ENCODE results near the gene NFIC.

The NFIC gene

DNA sequence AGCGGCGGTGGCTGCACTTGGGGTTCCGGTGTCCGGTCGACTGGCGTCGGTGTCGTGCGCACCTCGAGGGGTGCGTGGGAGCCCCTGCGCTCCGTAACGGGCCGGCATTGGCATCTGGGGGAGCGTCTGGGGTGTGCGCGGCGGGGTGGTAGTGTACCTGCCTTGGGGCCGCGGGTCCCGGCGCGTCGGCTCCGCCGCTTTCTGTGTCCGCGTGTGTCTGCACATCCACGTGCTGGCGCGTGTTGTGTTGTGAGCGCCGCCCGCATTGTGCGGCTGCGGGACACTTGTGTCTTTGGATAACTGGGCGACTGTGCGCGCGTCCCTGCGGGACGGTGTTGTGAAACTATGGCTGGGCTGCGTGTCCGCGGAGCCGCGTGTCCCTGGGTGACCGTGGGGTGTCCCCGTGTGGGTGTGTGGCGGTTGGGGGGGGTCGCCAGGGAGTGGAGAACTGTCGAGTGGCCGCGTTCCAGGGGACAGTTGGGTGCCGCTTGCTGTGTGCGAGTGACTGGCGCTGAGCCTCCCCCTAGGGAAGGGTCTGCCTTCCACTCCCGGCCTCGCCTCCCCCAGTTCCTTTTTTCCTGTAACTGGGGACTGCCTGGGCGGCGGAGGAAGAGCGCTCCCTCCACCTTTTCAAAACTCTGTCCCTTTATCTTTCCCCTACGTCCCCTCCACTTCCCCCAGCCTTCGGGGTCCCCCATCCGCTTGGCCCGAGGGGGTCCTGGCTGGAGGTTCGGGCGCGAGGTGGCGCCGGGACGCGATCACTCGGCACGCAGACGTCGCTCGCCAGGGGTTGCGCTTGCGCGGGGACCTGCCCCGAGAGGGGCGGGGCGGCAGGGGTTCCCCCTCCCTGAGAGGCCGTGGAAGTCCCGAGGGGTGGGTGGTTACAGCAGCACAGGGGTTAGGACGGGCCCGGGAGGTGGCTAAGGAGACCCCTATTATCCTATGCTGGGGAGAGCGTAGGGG lies 5.7 kb upstream of the NFIC start:
- Histone ChIP-seq H3K36me3 (ENCODE audit: insufficient read depth, low read length) (no peaks in the 10 kb centered on the region), H3K4me1 (ENCODE audit: insufficient read depth, low read length) (no peaks in the 10 kb centered on the region), H3K4me3 (ENCODE audit: low read length) (peak overlapping the region; percentile 23; the same call in 1 of the 2 replicates), H3K9me3 (ENCODE audit: insufficient read depth, low read depth, low read length) (0 out of 2 replicates have a peak, but pooled peaks cover 3% of the 10 kb centered on the region), H3K9ac (ENCODE audit: low read depth, low read length) (no peak overlapping the region), H3K27ac (ENCODE audit: low read depth, low read length) (no peak overlapping the region), H3K27me3 (ENCODE audit: insufficient read depth, low read length) (peaks cover 95% of the 10 kb centered on the region)
- 4% methylated on average over 90 of the region's 90 CpGs for WGBS

DNA sequence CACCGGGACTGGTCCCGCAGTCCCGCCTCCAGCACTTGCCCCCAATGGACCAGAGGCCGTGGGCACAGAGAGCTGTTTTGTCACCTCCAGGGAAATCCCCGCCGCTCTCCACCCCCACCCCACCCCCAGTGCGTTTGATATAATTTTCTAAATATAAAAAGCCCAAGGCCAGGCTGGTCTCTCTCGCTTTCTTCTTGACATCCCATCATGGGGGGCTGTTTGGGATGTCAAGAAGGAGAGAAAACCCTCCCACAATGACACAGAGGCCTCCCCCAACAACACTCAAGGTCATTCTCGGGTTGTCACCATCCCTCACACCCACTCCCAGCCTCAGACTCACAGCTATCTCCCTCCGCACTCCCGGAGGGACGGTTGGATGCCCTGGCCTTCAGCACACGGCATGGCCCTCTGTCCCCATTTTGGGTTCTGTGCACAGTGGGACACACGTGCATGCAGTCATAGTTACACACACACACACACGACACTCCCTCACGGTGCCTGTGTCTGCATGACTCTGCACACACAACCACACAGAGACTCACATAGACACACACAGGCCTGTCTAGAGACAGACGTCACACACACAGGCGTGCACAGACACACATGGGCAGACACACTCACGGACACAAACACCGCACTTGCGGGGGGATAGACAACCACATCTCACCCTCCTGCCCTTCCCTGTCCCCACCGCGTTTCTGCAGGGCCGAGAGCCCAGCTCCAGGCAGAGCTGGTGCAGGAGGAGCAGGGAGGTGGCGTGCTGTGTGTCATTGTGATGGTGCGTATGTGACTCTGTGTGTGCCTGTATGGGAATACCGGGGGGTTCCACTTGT lies 4.8 kb upstream of the NFIC start:
- Histone ChIP-seq H3K9me3 (ENCODE audit: insufficient read depth, low read depth, low read length) (0 out of 2 replicates have a peak, but pooled peaks cover 3% of the 10 kb centered on the region), H3K36me3 (ENCODE audit: insufficient read depth, low read length) (no peaks in the 10 kb centered on the region), H3K27ac (ENCODE audit: low read depth, low read length) (no peak overlapping the region), H3K27me3 (ENCODE audit: insufficient read depth, low read length) (peaks cover 92% of the 10 kb centered on the region), H3K4me1 (ENCODE audit: insufficient read depth, low read length) (no peaks in the 10 kb centered on the region), H3K9ac (ENCODE audit: low read depth, low read length) (no peak overlapping the region), H3K4me3 (ENCODE audit: low read length) (no peak overlapping the region)
- WGBS, result 8% methylated on average over 25 of the region's 27 CpGs

DNA sequence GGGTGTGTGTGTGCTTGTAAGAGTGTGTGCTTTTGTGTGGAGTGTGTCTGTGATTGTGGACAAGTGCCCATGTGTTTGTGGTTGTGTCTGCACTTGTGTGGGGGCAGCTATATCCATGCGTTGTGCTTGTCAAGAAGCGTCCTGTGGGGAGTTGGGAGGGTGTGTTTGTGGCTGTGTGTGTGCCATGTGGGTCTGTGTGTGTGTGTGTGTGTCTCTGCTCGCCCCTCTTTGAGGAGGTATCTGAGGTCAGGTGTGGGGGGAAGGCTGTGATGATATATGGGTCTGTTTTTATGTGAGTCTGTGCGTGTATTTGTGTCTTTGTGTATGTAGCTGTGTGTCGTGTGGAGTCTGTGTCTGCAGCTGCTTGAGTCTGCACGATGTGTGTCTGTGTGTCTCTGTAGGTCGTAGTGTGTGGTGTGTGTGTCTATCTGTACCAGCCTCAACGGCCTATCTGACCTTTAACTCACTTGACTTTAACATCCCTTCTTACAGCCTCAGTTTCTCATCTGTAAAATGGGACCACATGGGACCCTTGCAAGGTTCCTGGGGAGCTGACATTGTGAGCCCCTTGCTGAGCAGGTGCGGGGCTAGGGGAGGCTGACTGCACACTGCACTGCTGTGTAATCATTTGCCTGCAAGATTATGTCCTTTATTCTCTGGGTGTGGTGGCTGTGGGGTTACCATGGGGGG lies 4.0 kb upstream of the NFIC start:
- Histone ChIP-seq H3K9ac (ENCODE audit: low read depth, low read length) (no peak overlapping the region), H3K9me3 (ENCODE audit: insufficient read depth, low read depth, low read length) (no peaks in the 10 kb centered on the region), H3K4me3 (ENCODE audit: low read length) (no peak overlapping the region), H3K27me3 (ENCODE audit: insufficient read depth, low read length) (peaks cover 92% of the 10 kb centered on the region), H3K27ac (ENCODE audit: low read depth, low read length) (no peak overlapping the region), H3K4me1 (ENCODE audit: insufficient read depth, low read length) (no peaks in the 10 kb centered on the region), H3K36me3 (ENCODE audit: insufficient read depth, low read length) (no peaks in the 10 kb centered on the region)
- WGBS, result 25% methylated on average over 9 of the region's 9 CpGs

DNA sequence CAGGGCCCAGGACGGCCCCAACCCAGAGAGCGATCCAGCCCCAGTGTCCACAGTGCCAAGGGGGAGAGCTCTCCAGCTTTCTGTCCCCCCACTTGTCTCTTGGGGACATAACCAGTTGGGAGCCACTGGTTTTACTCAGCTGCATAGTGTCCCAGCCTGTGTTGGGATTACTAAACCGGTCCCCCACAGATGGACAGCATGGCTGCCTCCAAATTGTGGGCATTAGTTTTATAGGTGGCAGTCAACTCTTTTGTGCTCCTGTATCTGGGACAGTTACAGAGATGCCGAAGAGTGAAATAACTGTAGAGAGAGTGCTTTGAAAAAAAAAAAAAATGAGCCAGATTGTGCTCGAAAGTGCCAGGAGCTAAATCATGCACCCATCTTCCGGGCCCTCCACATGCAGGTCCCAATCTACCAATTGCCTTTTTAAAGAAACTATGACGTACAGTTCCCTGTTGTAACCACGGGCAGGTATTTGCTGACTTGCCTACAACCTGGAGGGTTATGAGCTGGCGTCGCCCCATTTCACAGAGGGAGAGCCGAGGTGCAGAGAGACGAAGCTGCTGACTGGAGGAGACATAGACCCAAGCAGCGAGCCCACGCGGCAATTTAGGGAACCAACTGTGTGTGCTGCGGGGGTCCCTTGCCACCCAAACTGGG lies 2.4 kb upstream of the NFIC start:
- Histone ChIP-seq H3K36me3 (ENCODE audit: insufficient read depth, low read length) (no peaks in the 10 kb centered on the region), H3K27ac (ENCODE audit: low read depth, low read length) (no peak overlapping the region)
- WGBS, result 16% methylated on average over 16 of the region's 16 CpGs

DNA sequence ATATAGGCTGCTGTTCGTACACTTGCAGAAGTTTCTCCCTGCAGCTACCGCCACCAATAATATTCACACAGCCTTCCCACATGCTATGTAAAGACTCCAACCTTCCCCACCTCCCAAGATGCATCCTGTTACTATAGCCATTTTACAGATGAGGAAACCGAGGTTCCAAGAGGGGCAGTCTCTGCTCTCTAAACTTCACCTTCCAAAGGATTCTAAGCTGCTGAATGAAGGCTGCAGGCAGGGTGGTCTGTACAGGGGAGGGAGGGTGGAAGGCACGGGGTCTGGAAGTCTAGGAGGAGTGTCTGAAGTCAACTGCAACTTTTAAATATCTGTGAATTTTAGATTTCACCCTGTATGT lies 1.9 kb upstream of the NFIC start:
- no peaks in the 10 kb centered on the region for H3K4me1 ChIP-seq (ENCODE audit: insufficient read depth, low read length)
- H3K27ac ChIP-seq (ENCODE audit: low read depth, low read length), result no peak overlapping the region
- H3K9me3 ChIP-seq (ENCODE audit: insufficient read depth, low read depth, low read length), result no peaks in the 10 kb centered on the region
- WGBS, result 17% methylated on average over 4 of the region's 4 CpGs
- H3K27me3 ChIP-seq (ENCODE audit: insufficient read depth, low read length), result peaks cover 95% of the 10 kb centered on the region
- no peaks in the 10 kb centered on the region for H3K36me3 ChIP-seq (ENCODE audit: insufficient read depth, low read length)
- H3K4me3 ChIP-seq (ENCODE audit: low read length), result no peak overlapping the region
- H3K9ac ChIP-seq (ENCODE audit: low read depth, low read length), result no peak overlapping the region

More for the DNA sequence above, 2.4 kb upstream of the NFIC start:
- no peaks in the 10 kb centered on the region for H3K9me3 ChIP-seq (ENCODE audit: insufficient read depth, low read depth, low read length)
- H3K27me3 ChIP-seq (ENCODE audit: insufficient read depth, low read length), result peaks cover 92% of the 10 kb centered on the region
- no peak overlapping the region for H3K4me3 ChIP-seq (ENCODE audit: low read length)
- no peak overlapping the region for H3K9ac ChIP-seq (ENCODE audit: low read depth, low read length)
- H3K4me1 ChIP-seq (ENCODE audit: insufficient read depth, low read length), result no peaks in the 10 kb centered on the region

DNA sequence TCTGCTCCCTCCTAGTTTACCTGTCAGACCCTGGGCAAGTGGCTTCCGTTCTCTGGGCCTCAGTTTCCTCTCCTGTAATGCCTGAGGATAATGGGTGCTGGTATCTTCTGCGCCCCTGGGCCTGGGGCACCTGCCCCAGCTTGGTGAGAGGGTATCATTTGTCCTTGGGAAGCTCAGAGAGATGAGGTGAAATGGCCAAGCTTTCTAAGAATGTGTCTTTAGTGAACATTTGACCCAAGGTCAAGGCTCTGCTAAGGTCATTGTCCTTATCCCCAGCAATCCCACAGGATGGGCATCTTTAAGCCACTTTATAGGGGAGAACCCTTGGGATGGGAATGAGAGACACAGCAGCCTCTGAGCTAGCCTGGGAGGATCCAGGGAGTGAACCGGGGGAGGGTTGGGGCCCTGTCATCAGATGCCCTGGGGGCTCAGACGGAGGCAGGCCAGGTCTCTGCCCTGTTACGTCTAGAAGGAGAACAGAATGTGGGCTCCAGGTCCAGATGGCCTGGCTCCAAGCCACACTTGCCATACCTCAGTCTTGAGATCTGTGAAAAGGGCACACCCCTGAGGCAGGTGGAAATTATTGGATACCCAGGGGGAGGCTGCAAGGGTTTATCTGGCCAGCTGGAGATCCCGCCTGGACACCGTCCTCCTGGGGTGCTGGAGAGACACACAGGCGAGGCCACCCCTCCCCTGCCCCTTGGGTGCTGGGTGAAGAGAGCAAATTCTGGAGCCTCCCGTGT lies 1.1 kb upstream of the NFIC start:
- 8% methylated on average over 9 of the region's 9 CpGs for WGBS

DNA sequence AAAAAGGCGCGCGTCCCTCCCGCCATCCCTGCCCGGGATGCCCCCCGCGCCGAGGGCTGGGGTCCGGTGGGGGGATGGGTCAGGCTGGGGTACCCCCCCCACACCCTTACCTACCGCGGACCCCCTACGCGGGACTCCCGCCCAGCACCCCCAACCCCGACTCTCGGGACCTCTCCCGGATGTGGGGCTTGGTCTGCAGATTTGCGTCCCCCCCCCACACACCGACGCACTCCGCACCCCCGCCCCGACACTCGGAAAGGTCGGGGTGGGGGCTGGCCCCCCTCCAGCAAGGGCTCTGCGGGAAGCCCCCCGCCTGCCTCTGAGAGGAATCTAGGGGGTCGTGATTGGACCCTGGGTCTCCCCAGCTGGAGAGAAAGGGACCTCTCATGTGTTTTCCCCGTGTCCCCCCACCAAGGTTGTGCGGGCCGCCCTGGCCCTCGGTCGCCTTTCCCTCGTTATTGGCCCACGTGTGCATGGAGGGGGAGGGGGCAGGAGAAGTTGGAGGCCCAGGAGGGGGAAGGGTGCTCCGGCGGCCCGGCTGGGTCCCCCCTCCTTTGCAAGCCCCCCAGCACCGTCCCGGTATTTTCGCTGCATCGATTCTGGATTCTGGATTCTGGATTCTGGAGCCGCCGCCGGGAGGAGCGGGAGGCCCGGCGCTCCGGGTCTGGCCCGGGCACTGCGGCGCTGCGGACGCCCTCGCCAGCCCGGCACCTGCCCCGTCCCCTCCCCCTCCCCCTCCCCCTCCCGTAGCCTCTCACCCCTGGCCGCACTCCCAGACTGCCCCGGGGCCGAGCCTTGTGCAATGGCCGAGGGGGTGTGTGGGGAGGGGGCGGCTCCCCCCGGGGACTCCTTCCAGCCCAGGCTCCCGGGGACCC lies 607 bp downstream of the NFIC start:
- WGBS, result under 1% methylated on average over 57 of the region's 65 CpGs
- H3K36me3 ChIP-seq (ENCODE audit: insufficient read depth, low read length), result no peaks in the 10 kb centered on the region
- no peaks in the 10 kb centered on the region for H3K9me3 ChIP-seq (ENCODE audit: insufficient read depth, low read depth, low read length)
- H3K4me1 ChIP-seq (ENCODE audit: insufficient read depth, low read length), result no peaks in the 10 kb centered on the region; the same call in 1 of the 2 replicates
- H3K27ac ChIP-seq (ENCODE audit: low read depth, low read length), result no peak overlapping the region
- peaks cover 97% of the 10 kb centered on the region for H3K27me3 ChIP-seq (ENCODE audit: insufficient read depth, low read length)
- H3K4me3 ChIP-seq (ENCODE audit: low read length), result peak overlapping the region; percentile 45
- H3K9ac ChIP-seq (ENCODE audit: low read depth, low read length), result no peak overlapping the region

More for the DNA sequence above, 1.1 kb upstream of the NFIC start:
- H3K9me3 ChIP-seq (ENCODE audit: insufficient read depth, low read depth, low read length), result no peaks in the 10 kb centered on the region
- no peak overlapping the region for H3K4me3 ChIP-seq (ENCODE audit: low read length)
- H3K4me1 ChIP-seq (ENCODE audit: insufficient read depth, low read length), result no peaks in the 10 kb centered on the region; the same call in 1 of the 2 replicates
- no peak overlapping the region for H3K9ac ChIP-seq (ENCODE audit: low read depth, low read length)
- H3K27me3 ChIP-seq (ENCODE audit: insufficient read depth, low read length), result peaks cover 98% of the 10 kb centered on the region
- H3K27ac ChIP-seq (ENCODE audit: low read depth, low read length), result no peak overlapping the region
- H3K36me3 ChIP-seq (ENCODE audit: insufficient read depth, low read length), result no peaks in the 10 kb centered on the region

DNA sequence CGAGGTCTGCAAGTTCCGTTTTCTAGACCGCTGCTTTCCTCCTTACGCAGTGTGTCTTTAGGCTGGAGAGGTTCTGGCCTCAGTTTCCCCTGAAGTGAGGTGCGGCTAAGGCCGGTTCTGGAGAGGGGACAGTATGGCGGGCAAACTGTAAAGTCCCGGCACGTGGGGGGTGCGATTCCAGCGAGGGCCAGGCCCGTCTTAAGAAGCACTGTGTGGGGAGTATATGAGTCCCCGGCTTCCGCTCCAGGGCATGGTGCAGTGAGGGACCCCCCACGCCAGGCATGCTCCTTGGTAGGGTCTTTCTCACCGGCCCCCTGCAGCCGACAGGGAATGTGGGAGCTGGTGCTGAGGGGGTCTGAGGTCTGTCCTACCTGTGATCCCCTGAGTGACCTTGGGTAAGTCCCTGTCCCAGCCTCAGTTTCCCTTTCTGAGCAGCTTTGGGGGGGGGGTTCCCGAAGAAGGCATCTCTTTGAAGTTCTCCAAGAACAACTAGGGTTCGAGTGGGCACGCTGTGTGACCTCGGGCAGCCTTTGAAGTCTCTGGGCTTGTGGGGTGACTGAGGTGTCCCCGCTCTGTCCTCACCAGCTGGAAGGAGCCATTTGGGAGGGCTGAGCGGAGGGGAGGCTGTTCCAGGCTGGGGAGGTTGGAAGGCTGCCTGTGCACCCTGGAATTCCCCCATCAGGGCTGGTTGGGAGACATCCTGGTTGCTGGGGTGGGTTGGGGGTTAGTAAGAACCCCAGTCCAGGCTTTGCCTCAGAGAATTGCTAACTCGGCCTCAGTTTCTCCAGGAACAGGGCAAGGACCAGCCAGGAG lies 1.5 kb downstream of the NFIC start:
- WGBS, result 18% methylated on average over 24 of the region's 24 CpGs
- no peak overlapping the region for H3K9ac ChIP-seq (ENCODE audit: low read depth, low read length)
- peak overlapping the region; percentile 29 for H3K4me3 ChIP-seq (ENCODE audit: low read length)
- no peak overlapping the region for H3K27ac ChIP-seq (ENCODE audit: low read depth, low read length)
- H3K4me1 ChIP-seq (ENCODE audit: insufficient read depth, low read length), result no peaks in the 10 kb centered on the region; the same call in 1 of the 2 replicates
- H3K9me3 ChIP-seq (ENCODE audit: insufficient read depth, low read depth, low read length), result no peaks in the 10 kb centered on the region
- H3K27me3 ChIP-seq (ENCODE audit: insufficient read depth, low read length), result peaks cover 97% of the 10 kb centered on the region
- no peaks in the 10 kb centered on the region for H3K36me3 ChIP-seq (ENCODE audit: insufficient read depth, low read length)

DNA sequence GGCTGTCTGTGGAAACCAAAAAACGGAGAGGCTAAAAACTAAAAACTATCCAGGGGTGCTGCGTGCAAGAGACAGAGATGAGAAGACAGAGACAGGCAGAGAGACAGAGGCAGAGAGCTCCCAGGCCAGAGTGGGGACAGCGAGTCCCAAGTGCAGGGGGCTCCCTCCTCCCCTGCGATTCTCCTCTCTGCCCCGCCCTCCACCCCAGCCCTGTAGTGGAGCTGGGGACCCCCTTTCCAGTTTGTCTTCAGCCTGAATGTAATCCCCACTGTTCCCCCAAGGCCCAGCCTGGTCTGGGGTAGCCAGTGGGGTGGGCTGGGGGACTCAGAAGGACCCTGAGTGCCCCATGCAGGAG lies 2.0 kb downstream of the NFIC start:
- 17% methylated on average over 5 of the region's 5 CpGs for WGBS
- Histone ChIP-seq H3K27me3 (ENCODE audit: insufficient read depth, low read length) (peaks cover 96% of the 10 kb centered on the region), H3K36me3 (ENCODE audit: insufficient read depth, low read length) (no peaks in the 10 kb centered on the region), H3K27ac (ENCODE audit: low read depth, low read length) (no peak overlapping the region), H3K4me1 (ENCODE audit: insufficient read depth, low read length) (no peaks in the 10 kb centered on the region; the same call in 1 of the 2 replicates), H3K9ac (ENCODE audit: low read depth, low read length) (no peak overlapping the region), H3K4me3 (ENCODE audit: low read length) (no peak overlapping the region), H3K9me3 (ENCODE audit: insufficient read depth, low read depth, low read length) (no peaks in the 10 kb centered on the region)
